Mesenchymal stem cell (in vitro differentiated cells and primary cell): Measurements from ENCODE around the gene ZBTB46.
A peak's percentile ranks its signal among the peaks of the same experiment; 100 is the strongest.

ENCODE experiments used
- DNase-seq: peaks from one replicate; pipeline ENCODE4 v3.0.0-alpha.2; 2013
- H2AFZ ChIP-seq: one replicate; pipeline ENCODE4 v1.6.1; 2013; ENCODE audit warnings: low read depth, mild to moderate bottlenecking, control low read depth, inconsistent platforms, low read length, moderate library complexity
- H2AK5ac ChIP-seq: 2 replicates; pipeline ENCODE4 v1.6.1; 2013; ENCODE audit warnings: low read length, moderate library complexity, mild to moderate bottlenecking, inconsistent platforms; ENCODE audit not compliant: severe bottlenecking
- H2BK120ac ChIP-seq: one replicate; pipeline ENCODE4 v1.6.1; 2013; ENCODE audit warnings: low read depth, mild to moderate bottlenecking, inconsistent platforms, low read length, moderate library complexity
- H2BK12ac ChIP-seq, 2 experiments: one replicate each; pipeline ENCODE4 v1.6.1; 2013; ENCODE audit warnings: inconsistent platforms in 2 of 2, low read length in 2 of 2, mild to moderate bottlenecking in 2 of 2, moderate library complexity in 2 of 2, control low read depth in 1 of 2
- H2BK15ac ChIP-seq: one replicate; pipeline ENCODE4 v1.6.1; 2013; ENCODE audit warnings: mild to moderate bottlenecking, low read depth, inconsistent platforms; ENCODE audit not compliant: poor library complexity, severe bottlenecking
- H2BK5ac ChIP-seq: 2 replicates; pipeline ENCODE4 v1.6.1; 2013; ENCODE audit warnings: low read depth, mild to moderate bottlenecking, low read length, control low read depth, inconsistent platforms; ENCODE audit not compliant: poor library complexity, severe bottlenecking
- H3K14ac ChIP-seq, 2 experiments: one replicate each; pipeline ENCODE4 v1.6.1; 2013; ENCODE audit warnings: inconsistent platforms in 2 of 2, low read length in 2 of 2, control low read depth in 1 of 2, mild to moderate bottlenecking in 1 of 2, moderate library complexity in 1 of 2
- H3K18ac ChIP-seq, 2 experiments: one replicate each; pipeline ENCODE4 v1.6.1; 2013; ENCODE audit warnings: inconsistent platforms in 2 of 2, low read length in 2 of 2, control low read depth in 1 of 2, low read depth in 1 of 2, mild to moderate bottlenecking in 1 of 2
- H3K23ac ChIP-seq, 2 experiments: one replicate each; pipeline ENCODE4 v1.6.1; 2013; ENCODE audit warnings: inconsistent platforms in 2 of 2, low read length in 2 of 2, mild to moderate bottlenecking in 2 of 2, moderate library complexity in 2 of 2, control low read depth in 1 of 2
- H3K27ac ChIP-seq: 2 replicates; pipeline ENCODE4 v1.5.1; 2013; ENCODE audit warnings: mild to moderate bottlenecking, moderate library complexity, low read length, control low read depth, inconsistent platforms; ENCODE audit not compliant: poor library complexity, severe bottlenecking
- H3K27me3 ChIP-seq, 2 experiments: 2 replicates each; pipeline versions ENCODE4 v1.6.1 to v1.7.0; 2013; ENCODE audit warnings: low read length in 2 of 2, mild to moderate bottlenecking in 2 of 2, moderate library complexity in 2 of 2, control low read depth in 1 of 2, inconsistent platforms in 1 of 2; ENCODE audit not compliant: control insufficient read depth in 1 of 2, insufficient read depth in 1 of 2
- H3K36me3 ChIP-seq, 2 experiments: 2 replicates each; pipeline versions ENCODE4 v1.6.1 to v1.7.0; 2013; ENCODE audit warnings: low read length in 2 of 2, control low read depth in 1 of 2, inconsistent platforms in 1 of 2, low read depth in 1 of 2, mild to moderate bottlenecking in 1 of 2; ENCODE audit not compliant: insufficient read depth in 2 of 2, control insufficient read depth in 1 of 2
- H3K4ac ChIP-seq, 2 experiments: one replicate each; pipeline ENCODE4 v1.6.1; 2013; ENCODE audit warnings: inconsistent platforms in 2 of 2, low read length in 2 of 2, mild to moderate bottlenecking in 2 of 2, moderate library complexity in 2 of 2, control low read depth in 1 of 2, low read depth in 1 of 2
- H3K4me1 ChIP-seq: 2 replicates; pipeline ENCODE4 v1.6.1; 2013; ENCODE audit warnings: low read depth, low read length, control low read depth; ENCODE audit not compliant: control insufficient read depth, insufficient read depth
- H3K4me2 ChIP-seq: 2 replicates; pipeline ENCODE4 v1.6.1; 2013; ENCODE audit warnings: low read length, mild to moderate bottlenecking, inconsistent platforms; ENCODE audit not compliant: poor library complexity, severe bottlenecking
- H3K4me3 ChIP-seq, 2 experiments: 2 replicates each; pipeline versions ENCODE4 v1.5.1 to v1.7.0; 2013; ENCODE audit warnings: low read length in 2 of 2, mild to moderate bottlenecking in 2 of 2, control low read depth in 1 of 2, low read depth in 1 of 2; ENCODE audit not compliant: insufficient read depth in 1 of 2
- H3K79me1 ChIP-seq: replicated peaks from 2 replicates; pipeline ENCODE4 v1.6.1; 2013; ENCODE audit warnings: mild to moderate bottlenecking, control low read depth, low read length, inconsistent platforms; ENCODE audit not compliant: poor library complexity, severe bottlenecking
- H3K9ac ChIP-seq: 2 replicates; pipeline ENCODE4 v1.7.0; 2013; ENCODE audit warnings: mild to moderate bottlenecking, low read length, moderate library complexity
- H3K9me3 ChIP-seq: 2 replicates; pipeline ENCODE4 v1.7.0; 2013; ENCODE audit warnings: mild to moderate bottlenecking, low read length; ENCODE audit not compliant: control insufficient read depth
- H4K8ac ChIP-seq: one replicate; pipeline ENCODE4 v1.6.1; 2013; ENCODE audit warnings: inconsistent platforms, mild to moderate bottlenecking, low read length, moderate library complexity
- H4K91ac ChIP-seq: one replicate; pipeline ENCODE4 v1.6.1; 2013; ENCODE audit warnings: mild to moderate bottlenecking, low read length, inconsistent platforms
- WGBS: methylation state at CpG from one replicate; pipeline ENCODE4 v1.1.7; 2013; ENCODE audit warnings: mixed read lengths; 5-methylcytosine and 5-hydroxymethylcytosine counted together

The ZBTB46 gene

DNA sequence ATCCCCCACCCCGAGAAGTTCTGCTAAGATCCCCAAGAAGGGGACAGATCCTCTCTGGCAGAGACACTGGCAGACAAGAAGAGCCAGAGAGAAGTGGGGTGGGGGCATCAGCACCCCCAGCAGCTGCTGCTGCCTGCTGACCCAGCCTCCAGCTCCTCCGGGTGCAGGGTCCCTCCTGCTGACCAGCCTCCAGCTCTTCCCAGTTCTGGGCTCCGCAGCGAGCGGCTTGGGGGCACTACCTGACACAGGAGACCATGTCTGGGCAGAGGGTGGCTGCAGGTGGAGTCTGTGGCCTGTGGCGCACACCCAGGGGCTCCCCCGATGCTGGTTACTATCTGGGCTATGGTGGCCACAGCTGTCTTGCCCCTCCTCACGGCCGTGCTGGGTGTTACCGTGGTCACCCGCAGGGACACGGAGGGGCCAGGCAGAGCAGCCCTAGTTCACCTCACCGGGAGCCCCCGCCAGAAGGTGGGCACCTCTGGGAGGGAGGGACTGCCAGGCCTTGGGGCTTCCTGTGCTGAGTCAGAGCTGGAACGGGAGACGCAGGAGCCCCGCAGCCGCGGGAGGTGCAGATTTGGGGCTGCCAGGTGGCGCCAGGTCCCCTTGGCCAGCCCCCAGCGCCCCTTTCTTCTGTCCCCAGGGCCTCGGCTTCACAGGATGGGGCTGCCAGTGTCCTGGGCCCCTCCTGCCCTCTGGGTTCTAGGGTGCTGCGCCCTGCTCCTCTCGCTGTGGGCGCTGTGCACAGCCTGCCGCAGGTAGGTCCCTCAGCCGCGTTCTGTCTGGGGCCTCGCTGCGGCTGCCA, 94.0 kb downstream of the ZBTB46 start:
- Histone ChIP-seq H3K14ac (no peak overlapping the region), H3K9ac (no peak overlapping the region), H3K4me1 (peaks cover 37% of the 10 kb centered on the region), H3K9me3 (no peaks in the 10 kb centered on the region), H2AFZ (no peak overlapping the region), H3K27me3 (no peaks in the 10 kb centered on the region), H2BK5ac (no peak overlapping the region), H2AK5ac (no peak overlapping the region), H4K8ac (no peak overlapping the region), H3K4me3 (no peak overlapping the region), H3K18ac (no peak overlapping the region), H2BK12ac (no peak overlapping the region), H3K36me3 (peaks cover 40 to 71% of the 10 kb centered on the region in 2 experiments), H2BK120ac (no peak overlapping the region), H3K4ac (no peak overlapping the region), H3K27ac (no peak overlapping the region), H2BK15ac (no peak overlapping the region), H3K23ac (no peak overlapping the region), H3K4me2 (no peak overlapping the region), H4K91ac (peak overlapping the region; percentile 5), H3K79me1 (peaks cover 21% of the 10 kb centered on the region)
- 64% methylated on average over 26 of the region's 30 CpGs for WGBS
- no peak for DNase-seq

DNA sequence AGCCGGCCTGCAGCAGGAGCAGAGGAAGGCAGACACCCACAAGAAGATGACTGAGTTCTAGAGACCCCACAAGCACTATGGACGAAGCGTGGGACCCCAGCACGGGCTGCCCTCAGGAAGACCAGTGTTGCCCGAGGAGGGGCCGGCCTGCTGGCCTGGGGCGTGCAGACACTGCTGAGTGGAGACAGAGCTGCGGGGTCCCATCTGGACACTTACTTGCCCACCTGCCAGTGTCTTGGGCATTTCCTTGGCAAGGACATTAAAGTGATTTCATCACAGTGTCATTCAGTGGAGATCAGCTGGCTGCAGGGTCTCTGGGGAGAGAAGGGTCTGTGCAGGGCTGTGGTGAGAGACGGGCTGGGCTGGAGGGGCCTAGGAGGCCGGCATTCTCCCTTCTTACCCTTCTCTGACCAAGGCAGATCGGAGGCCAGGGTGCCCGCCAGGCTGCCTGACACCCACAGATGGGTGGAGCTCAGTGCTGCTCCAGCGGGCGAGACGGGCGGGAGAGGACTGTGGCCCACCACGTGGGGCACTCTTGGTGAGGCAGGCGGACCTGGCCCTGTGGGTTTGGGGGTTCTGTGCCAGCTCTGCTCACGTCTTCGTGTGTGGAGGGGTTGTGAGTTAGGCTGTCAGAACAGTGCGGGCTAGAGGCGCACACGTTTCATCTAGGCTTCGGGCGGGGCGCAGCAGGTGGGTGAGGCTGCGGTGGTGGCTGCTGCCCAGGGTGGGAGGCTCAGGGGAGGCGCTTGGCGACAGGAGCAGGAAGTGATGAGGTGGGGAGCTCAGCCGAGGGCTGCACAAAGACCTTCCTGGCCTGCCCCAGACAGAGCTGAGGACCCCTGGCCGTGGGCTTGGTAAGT, 95.0 kb downstream of the ZBTB46 start, which contains the start of gene LIME1:
Gene LIME1, plus strand, starts transcription at position 806 of the 860 bp plus-strand sequence. CDS start 886 bp downstream, outside the sequence.
- no peak within 1 kb of the TSS for H3K4me2 ChIP-seq
- H3K9me3 ChIP-seq = no peaks in the 10 kb centered on the region
- no peak within 1 kb of the TSS for H2BK5ac ChIP-seq
- H3K18ac ChIP-seq = no peak within 1 kb of the TSS
- no peak within 1 kb of the TSS for H2BK120ac ChIP-seq
- no peak within 1 kb of the TSS for H2AFZ ChIP-seq
- H4K91ac ChIP-seq = peak within 1 kb of the TSS; percentile 5
- no peak within 1 kb of the TSS for H3K4me3 ChIP-seq
- H2BK12ac ChIP-seq = no peak within 1 kb of the TSS
- H3K79me1 ChIP-seq = peaks cover 18% of the 10 kb centered on the region
- DNase-seq = no peak
- no peak within 1 kb of the TSS for H2BK15ac ChIP-seq
- no peak within 1 kb of the TSS for H3K27ac ChIP-seq
- H3K14ac ChIP-seq = no peak within 1 kb of the TSS
- H2AK5ac ChIP-seq = no peak within 1 kb of the TSS
- H3K27me3 ChIP-seq = no peaks in the 10 kb centered on the region
- H4K8ac ChIP-seq = no peak within 1 kb of the TSS
- H3K9ac ChIP-seq = no peak within 1 kb of the TSS
- H3K4ac ChIP-seq = no peak within 1 kb of the TSS
- peaks cover 29% of the 10 kb centered on the region for H3K4me1 ChIP-seq
- 96% methylated on average over 25 of the region's 31 CpGs for whole genome bisulfite sequencing
- H3K36me3 ChIP-seq = peaks cover 44 to 68% of the 10 kb centered on the region in 2 experiments
- no peak within 1 kb of the TSS for H3K23ac ChIP-seq

DNA sequence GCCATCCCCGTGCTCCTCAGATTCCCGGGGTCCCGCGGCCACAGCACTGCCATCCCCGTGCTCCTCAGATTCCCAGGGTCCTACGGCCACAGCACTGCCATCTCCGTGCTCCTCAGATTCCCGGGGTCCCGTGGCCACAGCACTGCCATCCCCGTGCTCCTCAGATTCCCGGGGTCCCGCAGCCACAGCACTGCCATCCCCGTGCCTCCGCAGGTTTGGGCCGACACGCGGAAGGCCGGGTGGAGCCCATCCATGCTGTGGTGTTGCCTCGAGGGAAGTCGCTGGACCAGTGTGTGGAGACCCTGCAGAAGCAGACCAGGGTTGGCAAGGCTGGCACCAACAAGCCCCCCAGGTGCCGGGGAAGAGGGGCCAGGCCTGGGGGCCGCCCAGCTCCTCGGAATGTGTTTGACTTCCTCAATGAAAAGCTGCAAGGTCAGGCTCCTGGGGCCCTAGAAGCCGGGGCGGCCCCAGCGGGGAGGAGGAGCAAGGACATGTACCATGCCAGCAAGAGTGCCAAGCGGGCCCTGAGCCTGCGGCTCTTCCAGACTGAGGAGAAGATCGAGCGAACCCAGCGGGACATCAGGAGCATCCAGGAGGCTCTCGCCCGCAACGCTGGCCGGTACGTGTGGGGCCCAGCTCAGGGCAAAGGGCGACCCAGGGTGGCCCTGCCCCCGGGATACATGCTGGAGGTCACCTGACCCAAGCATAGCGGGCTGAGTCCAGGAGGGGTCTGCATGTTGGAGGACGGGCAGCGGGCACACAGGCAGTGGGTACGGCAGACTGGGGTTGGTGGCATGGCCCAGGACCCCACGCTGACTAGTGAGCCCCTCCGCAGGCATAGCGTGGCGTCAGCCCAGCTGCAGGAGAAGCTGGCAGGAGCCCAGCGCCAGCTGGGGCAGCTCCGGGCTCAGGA, 95.9 kb downstream of the ZBTB46 start:
- Histone ChIP-seq H3K36me3 (peaks cover 51 to 75% of the 10 kb centered on the region in 2 experiments), H2BK15ac (no peak overlapping the region), H3K9me3 (no peaks in the 10 kb centered on the region), H3K27ac (no peak overlapping the region), H3K4me3 (no peak overlapping the region), H4K91ac (no peak overlapping the region), H2BK120ac (no peak overlapping the region), H2AFZ (no peak overlapping the region), H3K14ac (no peak overlapping the region), H3K79me1 (peaks cover 22% of the 10 kb centered on the region), H4K8ac (no peak overlapping the region), H3K4ac (no peak overlapping the region), H3K27me3 (no peaks in the 10 kb centered on the region), H2BK12ac (no peak overlapping the region), H2BK5ac (no peak overlapping the region), H3K23ac (no peak overlapping the region), H3K9ac (no peak overlapping the region), H3K4me1 (peaks cover 29% of the 10 kb centered on the region), H3K4me2 (no peak overlapping the region), H2AK5ac (no peak overlapping the region), H3K18ac (no peak overlapping the region)
- 96% methylated on average over 48 of the region's 48 CpGs for WGBS
- no peak for DNase-seq
